22Rv1 (cell line): ENCODE data around the gene MATCAP1.

ENCODE experiments used
- H3K27ac ChIP-seq: fragments of 450-650 bp; 2 replicates; pipeline ENCODE4 v1.5.1; 2017
- ZFX ChIP-seq: fragments of 450-650 bp; IDR thresholded peaks from 2 replicates; pipeline ENCODE4 v1.6.1; 2017; ENCODE audit warnings: antibody characterized with exemption, borderline replicate concordance
- TF ChIP-seq, protein P1 (sequence below): fragments of 450-650 bp; IDR thresholded peaks from 2 replicates; pipeline ENCODE4 v1.5.1; 2017; ENCODE audit warnings: mild to moderate bottlenecking

The MATCAP1 gene

DNA sequence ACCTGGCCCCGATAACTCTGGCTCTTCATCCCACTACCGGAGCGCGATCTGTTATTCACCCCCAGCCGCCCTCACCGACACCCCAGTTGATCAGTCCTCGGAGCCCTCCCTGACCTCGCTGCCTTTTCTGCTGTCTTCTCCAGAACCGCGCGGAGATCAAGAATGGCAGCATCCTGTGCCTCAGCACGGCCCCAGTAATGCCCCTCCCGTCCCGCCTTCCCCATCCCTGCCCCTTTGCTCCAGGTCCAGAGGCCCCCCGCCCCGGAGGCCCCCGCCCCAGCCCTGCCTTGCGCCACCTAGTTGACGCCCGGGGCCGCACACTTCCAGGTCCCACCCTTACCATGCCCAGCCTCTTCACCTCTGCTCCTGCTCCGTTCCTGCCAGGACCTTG lies 16.0 kb upstream of the MATCAP1 start:
- TF ChIP-seq, protein P1, sequence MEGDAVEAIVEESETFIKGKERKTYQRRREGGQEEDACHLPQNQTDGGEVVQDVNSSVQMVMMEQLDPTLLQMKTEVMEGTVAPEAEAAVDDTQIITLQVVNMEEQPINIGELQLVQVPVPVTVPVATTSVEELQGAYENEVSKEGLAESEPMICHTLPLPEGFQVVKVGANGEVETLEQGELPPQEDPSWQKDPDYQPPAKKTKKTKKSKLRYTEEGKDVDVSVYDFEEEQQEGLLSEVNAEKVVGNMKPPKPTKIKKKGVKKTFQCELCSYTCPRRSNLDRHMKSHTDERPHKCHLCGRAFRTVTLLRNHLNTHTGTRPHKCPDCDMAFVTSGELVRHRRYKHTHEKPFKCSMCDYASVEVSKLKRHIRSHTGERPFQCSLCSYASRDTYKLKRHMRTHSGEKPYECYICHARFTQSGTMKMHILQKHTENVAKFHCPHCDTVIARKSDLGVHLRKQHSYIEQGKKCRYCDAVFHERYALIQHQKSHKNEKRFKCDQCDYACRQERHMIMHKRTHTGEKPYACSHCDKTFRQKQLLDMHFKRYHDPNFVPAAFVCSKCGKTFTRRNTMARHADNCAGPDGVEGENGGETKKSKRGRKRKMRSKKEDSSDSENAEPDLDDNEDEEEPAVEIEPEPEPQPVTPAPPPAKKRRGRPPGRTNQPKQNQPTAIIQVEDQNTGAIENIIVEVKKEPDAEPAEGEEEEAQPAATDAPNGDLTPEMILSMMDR: peak; percentile 71
- TF ChIP-seq ZFX: no peak
- H3K27ac ChIP-seq: peak overlapping the region; percentile 92

DNA sequence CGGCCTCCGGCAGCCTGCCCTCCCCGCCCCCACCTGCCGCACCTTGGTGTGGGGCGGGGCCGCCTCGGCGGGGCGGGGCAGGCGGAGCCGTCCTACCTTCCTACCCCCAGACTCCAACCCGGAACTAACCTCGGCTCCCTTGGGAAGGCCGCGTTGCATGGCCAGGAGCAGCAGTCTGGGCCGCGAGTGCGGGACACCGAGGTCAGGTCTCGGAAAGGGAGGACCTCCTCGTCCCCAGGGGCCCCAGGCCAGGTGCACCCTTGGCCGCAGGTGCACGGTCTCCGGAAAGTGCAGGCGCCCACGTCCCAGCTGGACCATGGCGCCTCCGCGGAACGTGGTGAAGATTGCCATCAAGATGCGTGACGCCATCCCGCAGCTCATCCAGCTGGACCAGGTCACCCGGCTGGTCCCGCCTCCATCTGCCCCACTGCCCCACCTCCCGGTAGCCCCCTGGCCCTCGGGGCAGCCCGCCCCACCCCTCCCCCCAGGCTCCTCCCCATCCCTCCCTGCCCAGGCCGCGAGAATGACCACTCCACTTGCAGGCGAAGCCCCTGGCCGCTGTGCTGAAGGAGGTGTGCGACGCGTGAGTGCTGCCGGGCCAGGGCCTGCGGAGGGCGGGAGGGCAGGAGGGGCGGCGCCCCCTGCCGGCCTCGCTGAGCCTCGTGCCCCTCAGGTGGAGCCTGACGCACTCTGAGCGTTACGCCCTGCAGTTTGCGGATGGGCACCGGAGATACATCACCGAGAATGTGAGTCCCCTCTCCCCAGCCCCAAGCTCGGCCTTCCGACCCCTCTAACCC lies 15.4 kb upstream of the MATCAP1 start, which contains the start of gene ELMO3:
Gene ELMO3 (plus strand): TSS at position 121 of the 797 bp plus-strand sequence. CDS start 196 bp downstream, at position 317.
- peak within 1 kb of the TSS; percentile 92 for H3K27ac ChIP-seq
- TF ChIP-seq, protein P1: peak; percentile 90
- no peak for TF ChIP-seq ZFX

DNA sequence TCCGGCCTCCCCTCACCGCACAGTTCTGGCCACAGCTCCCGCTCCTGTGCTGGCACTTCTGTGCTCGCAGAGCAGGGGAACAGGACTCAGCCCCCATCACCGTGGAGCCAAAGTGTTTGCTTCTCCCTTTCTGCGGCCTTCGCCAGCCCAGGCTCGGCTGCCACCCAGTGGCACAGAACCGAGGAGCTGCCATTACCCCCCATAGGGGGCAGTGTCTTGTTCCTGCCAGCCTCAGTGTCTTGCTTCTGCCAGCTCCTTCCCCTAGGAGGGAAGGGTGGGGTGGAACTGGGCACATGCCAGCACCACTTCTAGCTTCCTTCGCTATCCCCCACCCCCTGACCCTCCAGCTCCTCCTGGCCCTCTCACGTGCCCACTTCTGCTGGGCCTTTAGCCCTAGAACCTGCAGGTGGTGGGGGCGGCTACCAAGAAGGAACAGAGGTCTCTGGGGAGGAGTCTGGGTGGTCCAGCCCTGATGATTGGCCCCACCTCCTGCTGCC lies 14.5 kb upstream of the MATCAP1 start:
- peak overlapping the region; percentile 92 for H3K27ac ChIP-seq
- no peak for TF ChIP-seq ZFX
- TF ChIP-seq, protein P1: peak; percentile 95

DNA sequence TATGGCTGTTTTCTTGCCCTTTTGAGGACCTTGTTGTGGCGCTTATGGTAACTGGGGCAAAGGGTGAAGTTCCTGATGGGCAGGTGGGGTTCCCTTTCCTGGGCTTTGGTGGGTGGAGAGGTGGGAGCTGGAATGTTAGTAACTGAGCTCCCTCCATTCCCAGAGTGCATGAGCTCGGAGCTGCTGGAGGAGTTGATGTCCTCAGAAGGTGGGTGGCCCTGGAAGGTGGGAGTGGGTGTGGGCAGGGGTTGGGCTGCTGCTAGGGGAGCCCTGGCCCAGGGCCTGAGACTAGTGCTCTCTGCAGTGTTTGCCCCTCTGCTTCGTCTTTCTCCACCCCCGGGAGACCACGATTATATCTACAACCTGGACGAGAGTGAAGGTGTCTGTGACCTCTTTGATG lies 13.9 kb upstream of the MATCAP1 start:
- peak overlapping the region; percentile 92 for H3K27ac ChIP-seq
- TF ChIP-seq, protein P1: no peak
- no peak for TF ChIP-seq ZFX

DNA sequence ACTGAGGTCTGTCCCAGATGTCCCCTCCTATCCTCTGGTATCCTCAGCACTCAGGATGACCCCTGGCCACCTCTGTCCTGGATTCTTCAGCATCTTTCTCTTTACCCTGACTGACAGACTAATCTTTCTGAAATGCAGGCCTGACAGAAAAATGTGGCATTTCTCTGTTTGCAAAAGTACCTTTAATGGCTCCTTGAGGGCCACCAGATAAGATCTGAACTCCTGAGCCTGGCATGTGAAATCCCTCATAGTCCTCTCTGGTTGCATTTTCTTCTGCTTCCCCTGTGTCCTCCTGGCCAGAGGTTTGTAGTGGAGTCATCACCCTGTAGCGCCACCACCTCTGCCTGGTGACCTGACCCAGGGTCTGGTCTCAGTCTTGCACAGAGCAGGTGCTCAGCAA lies 13.1 kb upstream of the MATCAP1 start:
- TF ChIP-seq, protein P1: no peak
- no peak for TF ChIP-seq ZFX
- H3K27ac ChIP-seq: peak overlapping the region; percentile 92; the same call in 1 of the 2 replicates

DNA sequence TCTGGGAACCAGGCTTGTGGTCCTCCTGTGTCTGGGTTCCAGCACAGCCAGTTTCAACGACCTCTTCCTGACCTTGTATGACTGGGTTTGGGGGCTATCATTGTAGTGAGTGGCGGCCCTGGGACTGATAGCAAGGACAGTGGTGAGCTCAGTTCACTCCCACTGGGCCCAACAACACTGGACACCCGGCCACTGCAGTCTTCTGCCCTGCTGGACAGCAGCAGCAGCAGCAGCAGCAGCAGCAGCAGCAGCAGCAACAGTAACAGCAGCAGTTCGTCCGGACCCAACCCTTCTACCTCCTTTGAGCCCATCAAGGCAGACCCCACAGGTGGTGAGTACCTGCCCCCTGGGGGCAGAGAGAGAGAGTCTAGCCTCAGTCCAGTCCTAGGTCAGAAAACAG lies 11.9 kb upstream of the MATCAP1 start:
- TF ChIP-seq, protein P1: no peak
- TF ChIP-seq ZFX: no peak

DNA sequence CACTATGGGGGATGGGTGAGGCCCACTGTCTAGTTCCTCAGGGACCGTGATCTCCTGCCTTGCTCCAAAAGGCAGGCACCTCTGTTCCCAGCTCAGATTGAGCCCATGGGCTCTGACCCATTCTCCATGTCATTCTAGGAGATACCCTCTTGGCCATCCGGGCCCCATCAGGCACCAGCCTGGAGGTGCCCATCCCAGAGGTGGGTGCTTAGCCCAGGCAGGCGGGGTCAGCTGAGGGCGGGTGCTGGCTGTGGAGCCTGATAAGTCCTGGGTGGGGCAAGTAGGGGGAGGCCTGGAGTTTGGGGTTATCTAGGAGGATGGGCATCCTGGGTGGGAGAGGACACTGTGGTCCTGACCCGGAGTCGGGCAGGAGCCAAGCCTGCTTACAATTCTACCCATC lies 10.5 kb upstream of the MATCAP1 start:
- no peak overlapping the region for H3K27ac ChIP-seq

More for the DNA sequence above, 11.9 kb upstream of the MATCAP1 start:
- no peak overlapping the region for H3K27ac ChIP-seq

More for the DNA sequence above, 10.5 kb upstream of the MATCAP1 start:
- TF ChIP-seq ZFX: no peak
- TF ChIP-seq, protein P1: no peak
